Right lobe of liver (tissue), 4 donors: ENCODE data around the gene ACOT13.
"Not testable (repeated sequence)": the region's sequence is repeated elsewhere in the genome, so short reads cannot be mapped to it uniquely, and the experiment has no call there.

ENCODE experiments used
- POLR2A ChIP-seq: fragments of 450-650 bp; IDR thresholded peaks from one replicate; pipeline ENCODE4 v1.6.1; 2017; ENCODE audit warnings: antibody characterized with exemption, mild to moderate bottlenecking
- TF ChIP-seq, protein P1 (sequence below), 4 donors: fragments of 200-600 bp in 3 of 4; fragments of 450-650 bp in 1 of 4; IDR thresholded peaks; one replicate each; pipeline versions ENCODE4 v1.5.1 to v1.8.0; 2016 to 2022; ENCODE audit warnings: antibody characterized with exemption in 4 of 4, mild to moderate bottlenecking in 2 of 4
- donor health status: DM: no; HTN: no; CAD: no.
- donor health status: DM: no; HTN: no; CAD: no.
- donor health status: DM: no; HTN: yes; CAD: no.

DNA sequence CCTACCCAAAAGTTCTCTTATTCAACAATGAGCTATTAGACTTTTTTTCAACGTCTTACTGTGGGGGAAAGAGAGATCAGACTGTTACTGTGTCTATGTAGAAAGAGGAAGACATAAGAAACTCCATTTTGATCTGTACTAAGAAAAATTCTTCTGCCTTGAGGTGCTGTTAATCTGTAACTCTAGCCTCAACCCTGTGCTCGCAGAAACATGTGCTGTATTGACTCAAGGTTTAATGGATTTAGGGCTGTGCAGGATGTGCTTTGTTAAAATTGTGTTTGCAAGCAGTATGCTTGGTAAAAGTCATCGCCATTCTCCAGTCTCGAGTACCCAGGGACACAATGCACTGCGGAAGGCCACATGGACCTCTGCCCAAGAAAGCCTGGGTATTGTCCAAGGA, 5.1 kb upstream of the ACOT13 start:
- TF ChIP-seq, protein P1, sequence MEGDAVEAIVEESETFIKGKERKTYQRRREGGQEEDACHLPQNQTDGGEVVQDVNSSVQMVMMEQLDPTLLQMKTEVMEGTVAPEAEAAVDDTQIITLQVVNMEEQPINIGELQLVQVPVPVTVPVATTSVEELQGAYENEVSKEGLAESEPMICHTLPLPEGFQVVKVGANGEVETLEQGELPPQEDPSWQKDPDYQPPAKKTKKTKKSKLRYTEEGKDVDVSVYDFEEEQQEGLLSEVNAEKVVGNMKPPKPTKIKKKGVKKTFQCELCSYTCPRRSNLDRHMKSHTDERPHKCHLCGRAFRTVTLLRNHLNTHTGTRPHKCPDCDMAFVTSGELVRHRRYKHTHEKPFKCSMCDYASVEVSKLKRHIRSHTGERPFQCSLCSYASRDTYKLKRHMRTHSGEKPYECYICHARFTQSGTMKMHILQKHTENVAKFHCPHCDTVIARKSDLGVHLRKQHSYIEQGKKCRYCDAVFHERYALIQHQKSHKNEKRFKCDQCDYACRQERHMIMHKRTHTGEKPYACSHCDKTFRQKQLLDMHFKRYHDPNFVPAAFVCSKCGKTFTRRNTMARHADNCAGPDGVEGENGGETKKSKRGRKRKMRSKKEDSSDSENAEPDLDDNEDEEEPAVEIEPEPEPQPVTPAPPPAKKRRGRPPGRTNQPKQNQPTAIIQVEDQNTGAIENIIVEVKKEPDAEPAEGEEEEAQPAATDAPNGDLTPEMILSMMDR (IDR thresholded peaks at IDR 0.05) = not testable (repeated sequence)
- TF ChIP-seq POLR2A = not testable (repeated sequence)
